Measurements from ENCODE around the gene ITGA5.

Gene ITGA5

GRCh38 chr12:54386403-54387113, 32.5 kb downstream of the ITGA5 start:
- no peak for DNase-seq

- DNase-seq = no peak
Measured at GRCh38 chr12:54385251-54385914, 33.7 kb downstream of the ITGA5 start.

- DNase-seq = no peak
Measured at GRCh38 chr12:54384591-54385041, 34.5 kb downstream of the ITGA5 start, which contains the start of gene ZNF385A. Gene ZNF385A (minus strand): TSS chr12:54384733. CDS start chr12:54384514, 219 bp downstream.

GRCh38 chr12:54383041-54383609, 35.9 kb downstream of the ITGA5 start:
- no peak for DNase-seq

GRCh38 chr12:54381136-54381535, 37.9 kb downstream of the ITGA5 start:
- DNase-seq = no peak

GRCh38 chr12:54379398-54380201, 39.5 kb downstream of the ITGA5 start:
- DNase-seq = peak; percentile 79

- no peak for DNase-seq
Measured at GRCh38 chr12:54378796-54379397, 40.2 kb downstream of the ITGA5 start.

GRCh38 chr12:54377797-54378515, 41.1 kb downstream of the ITGA5 start:
- DNase-seq = no peak

- no peak for DNase-seq
Measured at GRCh38 chr12:54377007-54377406, 42.1 kb downstream of the ITGA5 start.

- no peak for DNase-seq
Measured at GRCh38 chr12:54376596-54376995, 42.5 kb downstream of the ITGA5 start.

- DNase-seq = no peak
Measured at GRCh38 chr12:54375259-54375579, 43.8 kb downstream of the ITGA5 start.

GRCh38 chr12:54374562-54375258, 44.4 kb downstream of the ITGA5 start:
- DNase-seq = no peak

GRCh38 chr12:54373649-54374561, 45.2 kb downstream of the ITGA5 start:
- DNase-seq = no peak

GRCh38 chr12:54372113-54372806, 46.8 kb downstream of the ITGA5 start:
- no peak for DNase-seq

- DNase-seq = no peak
Measured at GRCh38 chr12:54371328-54372112, 47.5 kb downstream of the ITGA5 start.

- no peak for DNase-seq
Measured at GRCh38 chr12:54370171-54370730, 48.8 kb downstream of the ITGA5 start.

- DNase-seq = no peak
Measured at GRCh38 chr12:54369597-54370131, 49.4 kb downstream of the ITGA5 start.

Data from NCI-H187 treated with DMSO at 0.1 percent for 48 hours (cell line).